ENCODE data around the gene INSYN2A.

INSYN2A gene, protein sequence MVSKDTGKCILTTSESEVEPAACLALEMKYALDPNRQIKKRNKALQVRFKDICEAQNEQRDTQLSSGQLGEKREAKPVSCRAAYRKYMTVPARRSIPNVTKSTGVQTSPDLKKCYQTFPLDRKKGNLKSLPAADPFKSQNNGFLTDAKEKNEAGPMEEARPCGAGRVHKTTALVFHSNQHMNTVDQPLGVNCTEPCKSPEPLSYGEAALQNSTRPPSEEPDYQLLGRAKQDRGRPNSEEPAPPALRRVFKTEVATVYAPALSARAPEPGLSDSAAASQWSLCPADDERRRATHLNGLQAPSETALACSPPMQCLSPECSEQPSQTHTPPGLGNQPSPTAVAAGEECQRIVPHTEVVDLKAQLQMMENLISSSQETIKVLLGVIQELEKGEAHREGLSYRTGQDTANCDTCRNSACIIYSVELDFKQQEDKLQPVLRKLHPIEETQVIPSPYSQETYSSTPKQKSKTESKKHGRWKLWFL

DNA sequence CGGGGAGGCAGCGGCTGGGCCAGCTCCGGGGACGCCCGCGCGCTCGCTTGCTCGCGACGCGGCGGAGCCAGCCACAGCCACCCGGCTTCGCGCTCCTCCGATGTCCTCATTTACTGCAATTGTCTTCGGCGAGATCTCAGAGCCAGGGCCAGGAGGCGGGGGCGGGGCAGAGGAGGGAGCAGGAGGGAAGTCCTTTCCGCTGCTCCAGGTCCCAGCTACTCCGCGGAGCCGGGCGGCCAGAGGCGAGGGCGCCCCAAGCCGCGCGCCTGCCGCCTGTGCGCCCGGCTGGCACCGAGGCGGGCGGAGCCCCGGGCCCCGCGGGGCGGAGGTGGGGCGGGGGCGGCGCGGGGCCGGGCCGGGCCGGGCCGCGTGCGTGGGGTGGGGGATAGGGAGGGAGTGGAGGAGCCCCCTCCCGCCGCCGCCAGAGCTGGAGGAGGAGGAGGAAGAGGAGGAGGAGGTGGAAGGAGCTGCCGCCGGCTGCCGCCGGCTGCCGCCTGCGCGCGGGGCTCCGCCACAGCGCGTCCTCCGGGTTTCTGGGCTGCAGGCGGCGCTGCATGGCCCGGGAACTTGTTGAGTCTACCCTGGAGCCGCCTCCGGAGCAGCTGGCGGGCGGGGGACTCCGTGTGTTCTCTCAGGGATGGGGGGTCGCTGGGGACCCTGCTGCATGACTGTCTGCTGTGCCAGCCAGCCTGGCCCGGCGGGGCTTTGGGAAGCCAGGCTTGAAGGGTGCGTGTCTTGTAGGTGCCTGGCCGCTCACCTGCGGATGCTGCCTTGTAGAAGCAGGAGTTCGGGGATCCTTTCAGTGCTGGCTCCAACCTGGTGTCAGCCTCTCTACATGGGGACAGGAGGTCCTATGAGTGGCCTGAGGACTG is at the start of gene INSYN2A:
Gene INSYN2A (minus strand): TSS at position 310 of the 872 bp plus-strand sequence. CDS start 20,196 bp downstream, outside the sequence.
- H3K4me3 ChIP-seq (ENCODE audit: low read depth, low read length) = peak within 1 kb of the TSS; percentile 60

DNA sequence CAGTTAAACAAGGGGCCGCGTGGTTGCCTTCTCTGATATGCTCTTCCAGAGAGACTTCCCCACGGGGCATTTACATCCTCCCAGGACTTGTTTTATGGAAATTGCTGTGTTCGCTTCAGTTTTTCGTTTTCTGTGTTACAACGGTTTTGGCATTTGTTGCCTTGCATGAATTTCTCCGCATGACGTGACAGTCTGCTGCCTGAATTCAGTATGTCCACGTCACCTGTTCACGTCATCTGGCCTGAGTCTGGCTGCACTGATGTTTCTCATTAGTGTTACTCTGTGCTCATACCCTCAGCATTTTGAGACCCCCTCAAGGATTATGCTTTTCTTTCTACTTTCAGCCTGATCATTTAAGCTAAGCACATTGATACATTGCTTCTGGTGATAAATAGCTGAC is 49.1 kb upstream of the INSYN2A start:
- no peak overlapping the region for H3K4me3 ChIP-seq (ENCODE audit: low read depth, low read length)

DNA sequence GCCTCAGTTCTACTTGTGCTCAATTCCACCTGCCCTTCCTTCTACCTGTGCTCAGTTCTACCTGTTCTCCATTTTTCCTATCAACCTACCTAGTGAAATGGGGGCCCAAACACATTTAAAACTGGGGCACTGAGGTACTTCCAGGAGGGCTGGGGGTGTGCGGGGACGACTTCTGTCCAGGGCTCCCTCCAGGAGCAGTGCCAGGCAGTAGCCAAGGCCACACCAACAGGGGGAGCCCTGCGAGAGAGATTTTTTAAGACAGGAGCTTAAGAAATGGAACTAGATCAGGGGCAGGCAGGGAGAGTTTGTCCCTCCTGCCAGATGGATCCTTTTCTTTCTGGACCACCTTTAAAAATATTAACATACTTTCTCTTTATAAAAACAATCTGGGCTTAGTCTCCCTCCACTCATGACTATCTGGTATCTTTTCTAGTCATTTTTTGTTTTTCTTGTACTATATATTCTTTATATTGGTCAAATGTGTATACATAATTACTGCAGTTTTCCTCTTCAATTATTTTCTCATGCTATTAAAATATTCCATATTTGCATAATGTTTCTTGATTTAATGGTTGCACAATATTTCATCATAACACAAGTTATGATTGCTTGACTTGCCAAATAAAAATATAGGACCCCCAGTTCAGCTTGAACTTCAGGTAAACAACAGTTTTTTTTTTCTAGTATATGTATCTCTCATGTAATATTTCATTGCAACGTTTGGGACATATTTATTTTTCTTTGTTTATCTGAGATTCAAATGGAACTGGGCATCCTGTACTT is 47.3 kb upstream of the INSYN2A start:
- H3K4me3 ChIP-seq (ENCODE audit: low read depth, low read length) = no peak overlapping the region

DNA sequence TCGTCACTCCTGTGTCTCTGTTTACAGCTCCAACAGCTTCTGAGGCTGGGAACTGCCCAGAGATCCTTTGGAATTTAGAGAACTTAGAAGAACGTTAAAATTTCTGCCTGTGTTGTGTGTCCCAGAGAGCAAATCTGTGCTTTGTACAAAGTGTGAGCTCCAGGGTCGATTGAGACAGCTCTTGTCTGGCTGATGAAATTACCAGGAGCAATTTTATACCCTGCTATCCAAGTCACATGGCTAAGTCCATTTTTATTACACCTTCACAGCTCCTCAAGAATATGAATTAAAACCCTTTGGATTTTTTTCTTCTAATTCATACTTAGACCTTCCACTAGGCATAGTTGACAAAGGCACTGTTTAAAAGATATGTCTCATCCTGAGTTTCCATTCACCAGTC is 46.5 kb upstream of the INSYN2A start:
- no peak overlapping the region for H3K4me3 ChIP-seq (ENCODE audit: low read depth, low read length)

DNA sequence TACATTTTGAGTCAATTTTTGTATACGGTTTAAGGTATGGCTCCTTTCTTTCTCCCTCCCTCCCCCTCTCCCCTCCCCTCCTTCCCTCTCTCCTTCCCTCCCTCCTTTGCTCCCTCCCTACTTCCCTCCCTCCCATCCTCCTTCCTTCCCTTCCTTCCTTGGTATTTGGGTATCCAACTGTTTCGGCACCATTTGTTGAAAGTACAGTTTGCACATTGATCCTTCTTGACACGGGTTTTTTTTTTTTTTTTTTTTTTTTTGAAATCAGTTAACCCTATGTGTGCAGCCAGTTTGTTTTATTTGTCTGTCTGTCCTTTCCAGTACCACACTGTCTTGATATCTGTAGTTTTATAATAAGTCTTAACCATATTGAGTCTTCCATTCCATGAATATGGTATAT is 39.9 kb upstream of the INSYN2A start:
- no peak overlapping the region for H3K4me3 ChIP-seq (ENCODE audit: low read depth, low read length)

DNA sequence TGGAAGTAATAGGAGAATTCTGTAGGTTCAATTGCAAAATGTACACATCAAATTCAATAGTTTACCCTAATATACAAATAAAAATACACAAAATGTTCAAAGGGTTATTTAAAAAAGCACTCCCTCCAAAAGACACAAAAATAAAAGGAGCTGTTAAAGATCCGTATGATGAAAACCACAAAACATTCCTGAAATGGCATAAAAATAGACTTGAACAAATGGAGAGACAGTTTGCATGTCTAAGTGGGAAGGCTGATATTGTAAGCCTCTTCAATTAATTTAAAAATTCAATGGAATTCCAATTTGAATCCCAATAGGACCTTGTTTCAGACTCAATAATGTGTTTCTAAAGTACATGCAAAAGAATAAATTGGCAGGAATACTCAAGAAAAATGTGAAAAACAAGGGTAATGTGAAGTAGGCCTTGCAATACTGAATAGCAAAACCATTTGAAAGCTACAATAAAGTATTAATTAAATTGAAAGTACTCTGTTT is 38.0 kb upstream of the INSYN2A start:
- no peak overlapping the region for H3K4me3 ChIP-seq (ENCODE audit: low read depth, low read length)

DNA sequence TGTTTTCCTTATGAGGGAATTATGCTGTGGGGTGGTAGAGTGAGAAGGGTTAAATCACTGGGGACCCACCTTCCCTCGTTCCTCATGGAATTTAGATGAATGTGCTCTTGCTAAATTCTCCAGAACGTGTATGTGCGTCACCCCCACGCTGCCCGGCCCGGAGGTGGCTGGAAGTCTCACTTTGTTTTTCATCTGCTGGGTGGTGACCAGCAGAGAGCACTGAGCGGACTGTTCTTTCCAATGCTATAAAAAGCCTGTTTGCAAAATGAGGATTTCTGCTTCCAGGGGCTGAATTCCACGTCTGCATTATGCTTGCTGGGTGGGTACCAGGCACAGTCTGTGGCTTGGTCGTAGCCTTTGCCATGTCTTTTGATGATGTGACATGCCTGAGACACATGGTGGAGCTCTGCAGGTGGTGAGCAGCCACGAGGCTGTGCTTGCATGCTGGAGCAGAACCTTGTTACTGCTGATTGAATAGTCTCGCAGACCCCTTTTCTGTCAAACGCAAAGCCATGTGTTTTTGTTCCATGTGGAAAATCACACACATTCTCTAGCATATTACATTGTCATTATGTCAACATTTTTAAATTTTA is 31.9 kb upstream of the INSYN2A start:
- no peak overlapping the region for H3K4me3 ChIP-seq (ENCODE audit: low read depth, low read length)

DNA sequence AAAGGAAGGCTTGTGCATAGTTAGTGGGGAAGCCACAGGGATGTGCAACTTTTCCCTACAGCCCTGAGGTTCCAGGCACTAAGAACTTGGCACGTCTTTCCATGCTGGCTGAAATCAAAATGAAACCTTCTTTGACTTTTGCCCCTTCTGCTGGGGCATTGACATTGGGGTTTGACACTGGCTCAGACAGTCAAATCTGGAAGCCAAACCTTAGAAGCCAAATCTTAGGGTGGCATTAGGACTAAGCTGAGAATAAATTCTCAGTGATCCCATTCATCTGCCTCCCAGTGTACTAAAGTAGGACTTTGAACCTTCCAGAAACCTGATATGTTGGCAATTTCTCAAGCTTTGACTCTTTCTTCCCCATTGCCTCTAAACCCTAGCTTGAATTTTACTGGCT is 31.3 kb upstream of the INSYN2A start:
- H3K4me3 ChIP-seq (ENCODE audit: low read depth, low read length) = no peak overlapping the region

DNA sequence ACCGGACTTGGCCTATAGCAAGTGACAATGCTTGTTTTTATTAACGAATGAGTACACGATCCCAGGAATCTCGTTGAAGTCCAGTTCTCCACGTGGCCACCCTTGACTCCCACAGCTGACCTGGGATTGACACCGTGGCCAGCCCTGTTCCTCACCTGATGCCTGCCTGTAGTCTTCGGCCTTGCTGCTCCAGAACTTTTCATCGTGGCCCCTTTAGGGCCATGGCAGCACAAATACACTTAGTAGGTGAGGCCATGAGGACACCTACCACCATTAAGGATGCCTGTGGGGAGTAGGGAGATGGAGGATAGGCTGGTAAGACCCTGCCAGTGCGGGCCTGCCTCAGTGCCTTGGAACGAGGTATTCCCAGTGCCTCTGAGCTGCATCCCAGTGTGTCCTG is 30.6 kb upstream of the INSYN2A start:
- H3K4me3 ChIP-seq (ENCODE audit: low read depth, low read length) = no peak overlapping the region

DNA sequence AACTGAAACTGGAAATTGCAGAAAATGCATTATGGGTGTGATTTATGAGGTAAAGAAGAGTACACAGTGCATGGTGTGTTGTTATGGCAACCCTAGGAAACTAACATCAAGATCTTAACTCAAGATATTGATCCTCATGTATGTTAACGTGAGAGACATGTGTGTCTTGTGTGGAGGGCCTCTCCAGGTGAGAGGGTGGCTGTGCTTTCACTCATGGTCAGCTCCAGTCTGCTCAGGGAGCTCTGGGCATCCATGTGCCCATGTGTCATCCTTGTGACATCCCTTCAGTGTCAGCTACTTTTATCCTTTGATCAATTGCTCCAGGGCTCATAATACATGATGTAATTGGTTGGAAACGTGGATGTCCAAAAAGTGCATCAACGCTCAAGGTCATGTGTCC is 24.9 kb upstream of the INSYN2A start:
- H3K4me3 ChIP-seq (ENCODE audit: low read depth, low read length) = no peak overlapping the region

DNA sequence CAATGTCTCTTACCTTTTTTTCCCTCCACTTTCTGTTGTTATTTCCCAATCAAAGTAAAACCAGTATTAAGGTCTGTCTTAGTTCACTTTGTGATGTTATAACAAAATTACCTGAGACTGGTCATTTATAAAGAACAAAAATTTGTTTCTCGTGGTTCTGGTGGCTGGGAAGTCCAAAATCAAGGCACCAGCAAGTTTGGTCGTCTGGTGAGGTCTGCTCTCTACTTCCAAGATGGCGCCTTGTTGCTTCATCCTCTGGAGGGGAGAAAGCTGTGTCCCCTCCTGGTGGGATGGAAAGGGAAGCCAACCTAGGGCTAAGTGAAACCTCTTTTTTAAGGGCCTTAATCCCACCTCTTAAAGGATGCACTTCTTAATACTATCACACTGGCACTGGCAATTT is 22.3 kb upstream of the INSYN2A start:
- H3K4me3 ChIP-seq (ENCODE audit: low read depth, low read length) = no peak overlapping the region

DNA sequence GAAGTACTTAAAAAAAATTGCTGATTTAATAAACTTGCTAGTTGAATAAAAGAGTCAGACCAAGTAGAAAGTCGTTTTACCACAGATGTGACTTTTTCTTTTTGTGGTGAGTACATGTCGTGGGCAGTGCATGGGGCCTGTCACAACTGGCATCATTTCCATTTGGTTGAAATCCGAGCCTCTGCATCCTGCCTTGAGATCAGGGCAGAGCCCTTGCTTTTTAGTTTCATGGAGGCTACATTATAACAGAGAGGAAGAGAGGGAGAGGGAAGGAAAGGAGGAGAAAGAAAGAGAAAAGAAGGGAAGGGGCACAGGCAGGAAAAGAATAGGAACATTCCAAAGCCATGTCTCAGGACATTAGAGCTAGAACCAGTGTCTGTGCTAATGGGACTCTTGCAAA is 20.4 kb upstream of the INSYN2A start:
- no peak overlapping the region for H3K4me3 ChIP-seq (ENCODE audit: low read depth, low read length)

DNA sequence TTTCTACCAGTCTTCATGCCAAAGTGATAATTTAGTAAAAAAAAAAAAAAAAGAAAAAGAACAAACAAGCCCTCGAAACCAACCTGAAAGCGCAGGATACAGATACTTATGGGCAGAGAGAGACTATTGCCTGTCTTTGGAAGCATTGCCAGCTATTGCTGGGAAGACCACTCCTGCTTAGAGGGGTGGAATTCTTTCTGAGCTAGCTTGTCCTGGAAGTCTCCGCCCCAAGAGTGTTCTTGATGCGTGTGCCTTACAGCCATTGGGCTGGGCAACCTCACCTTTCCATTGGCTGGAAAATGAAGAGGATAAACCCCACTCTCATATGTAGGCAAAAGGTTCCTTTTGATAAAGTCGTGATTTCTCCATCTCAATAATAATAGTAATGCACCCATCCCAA is 19.9 kb upstream of the INSYN2A start:
- H3K4me3 ChIP-seq (ENCODE audit: low read depth, low read length) = no peak overlapping the region

DNA sequence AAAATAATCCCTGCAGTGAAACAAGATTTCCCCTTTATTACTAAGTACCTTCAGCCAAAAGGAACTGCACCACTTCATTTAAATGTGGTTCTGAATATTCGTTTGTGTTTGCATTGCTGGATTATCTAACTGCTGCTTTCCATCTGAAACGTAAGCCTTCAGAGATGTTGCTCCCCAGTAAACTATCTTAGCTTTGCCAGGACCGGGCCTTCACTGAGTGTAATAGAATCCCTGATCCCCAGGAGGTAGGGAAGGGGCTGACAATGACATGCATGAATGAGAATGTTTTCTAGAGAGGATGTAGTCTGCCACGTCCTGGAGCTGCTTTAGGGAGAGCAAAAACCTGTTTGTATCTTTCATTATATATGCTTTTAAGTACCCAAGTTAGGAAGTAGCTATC is 19.5 kb upstream of the INSYN2A start:
- no peak overlapping the region for H3K4me3 ChIP-seq (ENCODE audit: low read depth, low read length)

DNA sequence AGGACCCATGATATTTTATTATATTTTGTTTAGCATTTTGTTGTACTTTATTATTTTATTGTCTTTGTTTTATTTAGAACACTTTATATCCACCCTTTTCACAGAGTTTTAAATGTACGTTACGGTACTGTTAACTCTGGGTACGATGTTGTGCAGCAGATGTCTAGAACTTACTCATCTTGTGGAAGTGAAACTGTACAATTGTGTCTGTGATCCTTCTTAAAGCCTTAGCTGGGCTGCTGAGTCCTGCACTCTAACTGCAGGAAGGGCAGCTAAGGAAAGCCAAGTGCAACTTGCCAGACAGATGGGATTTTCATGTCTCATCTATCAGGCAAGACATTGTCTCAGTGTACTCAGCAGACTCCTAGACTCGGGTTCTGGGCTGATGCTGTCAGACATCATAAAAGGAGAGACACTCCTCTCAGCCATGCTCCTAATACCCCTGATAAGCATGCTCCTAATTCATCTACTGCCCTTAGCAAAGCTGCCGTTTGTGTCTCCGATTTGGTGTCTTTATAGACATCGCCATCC is 14.6 kb upstream of the INSYN2A start:
- H3K4me3 ChIP-seq (ENCODE audit: low read depth, low read length) = no peak overlapping the region

DNA sequence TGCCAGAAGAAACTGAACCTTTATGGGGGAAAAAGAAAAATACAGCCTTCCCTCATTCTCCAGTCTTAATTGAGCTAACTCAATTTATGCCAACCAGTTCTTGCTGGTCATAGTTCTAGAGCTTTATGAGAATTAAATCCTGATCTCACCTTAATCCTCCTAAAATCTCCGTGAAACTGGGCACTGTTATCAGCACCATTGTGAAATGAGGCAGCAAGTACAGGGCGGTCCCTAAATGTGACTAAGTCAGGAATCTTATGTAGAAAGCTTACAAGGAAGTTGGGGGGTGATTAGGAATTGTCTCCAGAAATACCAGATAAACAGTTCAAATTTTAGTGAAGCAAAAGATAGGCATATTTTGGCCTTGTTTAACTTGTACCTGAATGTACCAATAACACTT is 10.7 kb upstream of the INSYN2A start:
- no peak overlapping the region for H3K4me3 ChIP-seq (ENCODE audit: low read depth, low read length)

DNA sequence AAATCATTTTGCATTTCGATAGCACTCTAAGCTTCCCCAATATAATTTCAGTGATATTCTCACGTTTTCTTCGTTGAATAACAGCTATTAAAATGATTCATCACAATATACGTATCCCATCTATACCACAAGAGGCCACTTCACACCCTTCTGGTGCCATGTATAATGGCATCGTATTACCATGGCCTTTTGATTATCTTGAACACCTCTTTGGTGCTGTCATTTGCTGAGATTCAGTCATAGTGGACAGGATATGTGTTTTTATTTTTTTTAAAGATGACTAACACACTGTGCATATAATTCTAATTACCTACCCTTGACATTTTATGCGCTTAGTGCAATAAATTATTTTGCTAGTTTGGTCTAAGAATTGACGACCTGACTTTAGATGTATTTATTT is 6.7 kb upstream of the INSYN2A start:
- H3K4me3 ChIP-seq (ENCODE audit: low read depth, low read length) = no peak overlapping the region

DNA sequence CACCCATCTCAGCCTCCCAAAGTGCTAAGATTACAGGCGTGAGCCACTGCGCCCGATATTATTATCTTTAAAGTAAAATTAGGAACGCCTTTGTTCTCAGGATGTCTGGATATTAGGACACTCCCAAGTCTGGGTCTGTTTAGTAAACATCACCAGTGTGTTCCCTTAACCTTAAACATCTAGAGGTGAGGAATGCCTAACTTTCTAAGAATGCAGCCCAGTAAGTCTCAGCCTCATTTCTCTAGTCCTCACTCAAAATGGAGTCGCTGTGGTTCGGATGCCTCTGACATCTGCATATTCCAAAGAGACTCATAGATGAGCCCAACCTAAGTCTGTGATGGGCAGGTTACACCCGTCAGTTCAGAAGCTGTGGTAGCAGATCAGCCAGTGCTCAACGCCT is 4.3 kb upstream of the INSYN2A start:
- H3K4me3 ChIP-seq (ENCODE audit: low read depth, low read length) = no peak overlapping the region

DNA sequence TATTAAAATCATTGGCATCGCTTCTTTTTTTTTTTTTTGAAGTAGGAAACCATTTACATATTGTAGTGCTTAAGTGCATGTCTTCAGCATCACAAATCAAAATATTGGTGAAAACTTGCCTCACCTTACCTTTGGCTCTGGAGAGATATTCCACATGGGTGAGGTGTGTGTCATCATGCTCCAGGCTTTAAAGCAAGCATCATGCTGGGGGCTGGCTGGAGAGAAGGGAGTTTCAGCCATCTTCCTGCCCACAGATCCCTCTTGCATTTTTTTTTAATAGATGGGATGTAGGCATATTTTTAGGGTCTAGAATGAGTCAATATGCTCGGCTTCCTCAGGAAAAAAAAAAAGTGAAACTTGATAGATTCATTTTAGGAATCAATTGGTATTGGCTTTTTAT is 2.3 kb upstream of the INSYN2A start:
- H3K4me3 ChIP-seq (ENCODE audit: low read depth, low read length) = no peak overlapping the region

DNA sequence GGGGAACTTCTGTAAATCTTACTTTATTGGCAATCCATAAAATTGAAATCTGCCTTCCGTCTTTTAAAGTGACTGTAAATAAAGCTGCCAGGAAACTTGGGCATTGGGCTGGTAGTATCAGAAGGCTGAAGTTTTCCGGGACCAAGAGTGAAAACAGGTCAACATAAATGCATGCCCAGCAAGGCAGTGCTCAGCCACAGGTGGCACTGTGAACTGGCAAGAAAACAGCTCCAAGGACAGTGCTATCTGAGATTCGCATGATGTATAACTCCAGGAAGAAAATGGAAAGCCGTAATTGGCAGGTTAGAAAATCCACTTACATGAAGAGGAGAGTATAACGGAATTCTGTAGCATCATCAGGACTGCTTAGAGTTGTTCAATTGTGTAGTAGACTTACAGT is 1.9 kb upstream of the INSYN2A start:
- H3K4me3 ChIP-seq (ENCODE audit: low read depth, low read length) = no peak overlapping the region

DNA sequence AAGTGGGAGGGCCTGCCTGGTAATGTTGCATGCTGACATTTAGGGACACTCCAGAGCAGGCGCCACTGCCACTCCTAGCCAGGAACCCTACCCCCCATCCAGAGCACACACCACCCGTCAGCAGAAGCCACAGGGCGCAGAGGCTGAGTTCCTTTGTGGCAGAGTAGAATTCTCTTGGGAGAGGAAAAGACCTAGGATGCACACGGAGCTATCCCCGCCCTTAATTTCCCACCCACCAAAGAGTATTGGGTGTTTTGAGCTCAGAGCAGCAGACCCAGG is 702 bp upstream of the INSYN2A start:
- peak overlapping the region; percentile 35 for H3K4me3 ChIP-seq (ENCODE audit: low read depth, low read length)
